Measurements from ENCODE around the gene ADRA2B. TPM values are rescaled to one million over a fixed set of nuclear protein-coding genes. Genes with fewer than 3 reads are reported as not detected.

ADRA2B gene
- total RNA-seq, 1 experiment from 2014 or later: 0.47 TPM

DNA sequence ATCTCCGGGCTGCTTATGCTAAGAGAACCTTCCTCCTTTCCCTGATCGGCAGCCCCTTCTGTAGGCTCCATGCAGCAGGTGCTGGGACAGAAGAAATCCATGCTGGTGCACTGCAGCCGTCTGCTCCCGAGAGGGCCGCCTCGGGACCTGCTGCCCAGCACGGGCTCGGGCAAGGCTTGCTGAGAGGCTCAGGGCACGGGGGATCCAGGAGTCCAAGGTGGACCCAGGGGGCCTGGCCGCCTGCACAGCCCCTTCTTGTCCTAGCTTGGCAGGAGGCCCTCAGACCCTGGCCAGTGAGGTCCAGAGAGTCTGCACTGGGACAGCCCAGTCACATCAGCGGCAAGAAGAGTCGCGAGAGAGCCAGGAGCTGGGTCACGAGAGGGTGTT, 42.2 kb upstream of the ADRA2B start:
- no peak overlapping the region for H3K4me2 ChIP-seq (ENCODE audit: low read length)
- no peak overlapping the region for H3K27ac ChIP-seq (ENCODE audit: low read depth, low read length)
- H3K9me3 ChIP-seq (ENCODE audit: control insufficient read depth in 1 of 2, insufficient read depth in 1 of 2, low read depth in 1 of 2, low read length in 2 of 2): no peaks in the 10 kb centered on the region
- H3K9ac ChIP-seq (ENCODE audit: low read length): no peak overlapping the region
- H3K79me2 ChIP-seq (ENCODE audit: insufficient read depth, low read length): no peaks in the 10 kb centered on the region
- no peak for TF ChIP-seq POLR2A (IDR thresholded peaks at IDR 0.05; ENCODE audit: borderline replicate concordance, extremely low read depth, insufficient read depth, insufficient read length)
- no peak for TF ChIP-seq TCF7L2 (IDR thresholded peaks at IDR 0.05; ENCODE audit: borderline replicate concordance, extremely low read depth, insufficient read depth, insufficient read length)
- no peak for TF ChIP-seq ZNF274 (IDR thresholded peaks at IDR 0.05; ENCODE audit: low read depth, low read length)
- TF ChIP-seq YY1 (IDR thresholded peaks at IDR 0.05; ENCODE audit: extremely low read depth, insufficient replicate concordance, low read depth, low read length): no peak
- TF ChIP-seq, protein P1, sequence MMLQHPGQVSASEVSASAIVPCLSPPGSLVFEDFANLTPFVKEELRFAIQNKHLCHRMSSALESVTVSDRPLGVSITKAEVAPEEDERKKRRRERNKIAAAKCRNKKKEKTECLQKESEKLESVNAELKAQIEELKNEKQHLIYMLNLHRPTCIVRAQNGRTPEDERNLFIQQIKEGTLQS (IDR thresholded peaks at IDR 0.05): no peak
- TF ChIP-seq CTCF (IDR thresholded peaks at IDR 0.05 in 2 of 3, conservative IDR thresholded peaks at IDR 0.05 in 1 of 3; ENCODE audit: borderline replicate concordance in 1 of 3, insufficient read depth in 1 of 3, low read depth in 2 of 3, low read length in 2 of 3): no peak
- TF ChIP-seq FOSL1 (IDR thresholded peaks at IDR 0.05; ENCODE audit: low read depth): no peak
- TF ChIP-seq EZH2phosphoT487 (IDR thresholded peaks at IDR 0.05; ENCODE audit: borderline replicate concordance): no peak
- no peak for TF ChIP-seq ELF1 (IDR thresholded peaks at IDR 0.05; ENCODE audit: borderline replicate concordance, low read depth)
- TF ChIP-seq, protein P2, sequence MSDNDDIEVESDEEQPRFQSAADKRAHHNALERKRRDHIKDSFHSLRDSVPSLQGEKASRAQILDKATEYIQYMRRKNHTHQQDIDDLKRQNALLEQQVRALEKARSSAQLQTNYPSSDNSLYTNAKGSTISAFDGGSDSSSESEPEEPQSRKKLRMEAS (IDR thresholded peaks at IDR 0.05): no peak
- TF ChIP-seq SRF (IDR thresholded peaks at IDR 0.05; ENCODE audit: low read depth): no peak
- no peak for TF ChIP-seq RAD21 (IDR thresholded peaks at IDR 0.05; ENCODE audit: low read depth)
- TF ChIP-seq POLR2AphosphoS5 (IDR thresholded peaks at IDR 0.05; ENCODE audit: low read depth, low read length): no peak
- ChIA-PET CTCF (no interaction called here), RAD21 (ENCODE audit: low non-redundant PET in 1 of 2, low total read pairs in 2 of 2, uncharacterized antibody in 2 of 2, unreplicated experiment in 2 of 2) (no interaction called here), POLR2A (no interaction called here)
- DNase-seq (ENCODE audit: low read depth, low spot score) (no peak), ATAC-seq (no peak)
- no peaks in the 10 kb centered on the region for H3K4me1 ChIP-seq (ENCODE audit: control insufficient read depth in 1 of 2, insufficient read depth in 2 of 2, low read length in 2 of 2)
- no peaks in the 10 kb centered on the region for H3K9me2 ChIP-seq (ENCODE audit: insufficient read depth)
- no peak overlapping the region for H3K4me3 ChIP-seq (replicated peaks in 1 of 2; ENCODE audit: low read depth in 1 of 2, low read length in 2 of 2)
- no peaks in the 10 kb centered on the region for H4K20me1 ChIP-seq (ENCODE audit: insufficient read depth)
- no TSS peak for BruUV-seq (replicated peaks)
- no peaks in the 10 kb centered on the region for H3K36me3 ChIP-seq (ENCODE audit: control insufficient read depth in 1 of 2, insufficient read depth in 2 of 2, low read length in 2 of 2)
- no peak overlapping the region for H2AFZ ChIP-seq (ENCODE audit: low read depth, low read length, poor library complexity, severe bottlenecking)
- intact Hi-C loops (cut with micrococcal nuclease): no loop called here
- no peaks in the 10 kb centered on the region for H3K27me3 ChIP-seq (ENCODE audit: insufficient read depth, low read length)

All from HCT116 (cell line).